Measurements from ENCODE around the gene PPP1R26.

The PPP1R26 gene

GRCh38 chr9:135461936-135462335 lies 17.6 kb upstream of the PPP1R26 start:
- no peak for DNase-seq (ENCODE audit: low read depth in 2 of 2)

GRCh38 chr9:135463140-135463539 lies 16.4 kb upstream of the PPP1R26 start:
- DNase-seq (ENCODE audit: low read depth in 2 of 2): no peak

GRCh38 chr9:135464181-135464580 lies 15.4 kb upstream of the PPP1R26 start:
- DNase-seq (ENCODE audit: low read depth in 2 of 2): no peak

GRCh38 chr9:135468854-135469521 lies 10.6 kb upstream of the PPP1R26 start:
- peak; percentile 31 to 65 for DNase-seq (ENCODE audit: low read depth in 2 of 2)

- no peak for DNase-seq (ENCODE audit: low read depth in 2 of 2)
These were observed 7.6 kb upstream of the PPP1R26 start for GRCh38 chr9:135471791-135472640.

- no peak for DNase-seq (ENCODE audit: low read depth in 2 of 2)
These were observed 5.5 kb upstream of the PPP1R26 start for GRCh38 chr9:135473972-135474543.

- peak in 1 of 2 donors; percentile 30 for DNase-seq (ENCODE audit: low read depth in 2 of 2)
These were observed 4.7 kb upstream of the PPP1R26 start for GRCh38 chr9:135474915-135475314.

- no peak for DNase-seq (ENCODE audit: low read depth in 2 of 2)
These were observed 2.8 kb upstream of the PPP1R26 start for GRCh38 chr9:135476561-135477355.

GRCh38 chr9:135478191-135478590 lies 1.4 kb upstream of the PPP1R26 start:
- DNase-seq (ENCODE audit: low read depth in 2 of 2): no peak

GRCh38 chr9:135478829-135479468 lies 633 bp upstream of the PPP1R26 start:
- DNase-seq (ENCODE audit: low read depth in 2 of 2): no peak

GRCh38 chr9:135480071-135480939 lies 723 bp downstream of the PPP1R26 start:
- DNase-seq (ENCODE audit: low read depth in 2 of 2): no peak

- no peak for DNase-seq (ENCODE audit: low read depth in 2 of 2)
These were observed 1.3 kb downstream of the PPP1R26 start for GRCh38 chr9:135480940-135481310.

GRCh38 chr9:135482015-135482754 lies 2.6 kb downstream of the PPP1R26 start:
- DNase-seq (ENCODE audit: low read depth in 2 of 2): no peak

GRCh38 chr9:135484460-135485277 lies 5.1 kb downstream of the PPP1R26 start:
- DNase-seq (ENCODE audit: low read depth in 2 of 2): no peak

- no peak for DNase-seq (ENCODE audit: low read depth in 2 of 2)
These were observed 5.8 kb downstream of the PPP1R26 start for GRCh38 chr9:135485385-135485784.

GRCh38 chr9:135485832-135486231 lies 6.2 kb downstream of the PPP1R26 start:
- DNase-seq (ENCODE audit: low read depth in 2 of 2): no peak

GRCh38 chr9:135486267-135487065 lies 6.9 kb downstream of the PPP1R26 start:
- no peak for DNase-seq (ENCODE audit: low read depth in 2 of 2)

Measured in stimulated activated CD4-positive, alpha-beta T cell treated with anti-CD3 and anti-CD28 coated beads, Interleukin-4, amount 100 ng/mL, for 48 hours (primary cell).